NCI-H1930 (cell line): ENCODE results near the gene RSRC1.

ENCODE experiments used
- DNase-seq, 2 experiments: peaks; one replicate each; lab custom pipeline; 2025; lab: John Stamatoyannopoulos, UW

The RSRC1 gene

DNA sequence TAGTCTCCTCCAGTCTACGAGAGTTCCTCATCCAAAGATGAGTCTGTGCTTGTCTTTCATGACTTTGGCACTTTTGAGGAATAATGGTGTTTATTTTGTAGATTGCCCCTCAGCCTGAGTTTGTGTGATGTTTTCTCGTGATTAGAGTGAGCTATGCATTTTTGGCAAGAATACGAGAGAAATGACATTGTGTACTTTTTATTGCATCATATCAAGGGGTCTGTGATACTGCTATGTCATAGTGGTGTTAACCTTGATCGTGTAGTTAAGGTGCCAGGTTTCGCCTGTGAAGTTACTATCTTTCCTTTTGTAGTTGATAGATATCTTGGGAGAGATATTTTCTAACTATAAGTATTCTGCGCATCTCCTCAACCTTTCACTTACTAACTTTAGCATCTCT lies 18.9 kb downstream of the RSRC1 start:
- no peak for DNase-seq

DNA sequence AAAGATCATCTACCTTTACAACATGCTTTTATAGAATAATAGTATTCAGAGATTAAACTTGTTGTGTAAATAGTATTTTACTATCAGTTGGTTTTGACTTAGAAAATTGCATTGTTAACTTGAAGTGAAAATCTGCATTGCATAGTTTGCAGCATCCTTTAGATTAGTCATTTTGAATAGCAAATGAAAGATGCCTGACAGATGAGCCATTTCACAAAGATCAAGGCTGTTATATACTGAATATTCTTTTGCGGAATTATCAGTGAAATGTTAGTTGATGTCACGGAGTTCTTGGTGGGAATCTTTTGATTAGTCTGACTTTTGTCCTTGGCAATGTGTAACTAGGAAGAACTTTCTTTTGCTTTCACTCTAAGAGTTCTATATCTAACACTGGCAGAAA lies 24.5 kb downstream of the RSRC1 start:
- DNase-seq: no peak

- no peak for DNase-seq
Measured at GRCh38 chr3:158140396-158140795, 30.5 kb downstream of the RSRC1 start.

- no peak for DNase-seq
Measured at GRCh38 chr3:158148218-158148617, 38.3 kb downstream of the RSRC1 start.

DNA sequence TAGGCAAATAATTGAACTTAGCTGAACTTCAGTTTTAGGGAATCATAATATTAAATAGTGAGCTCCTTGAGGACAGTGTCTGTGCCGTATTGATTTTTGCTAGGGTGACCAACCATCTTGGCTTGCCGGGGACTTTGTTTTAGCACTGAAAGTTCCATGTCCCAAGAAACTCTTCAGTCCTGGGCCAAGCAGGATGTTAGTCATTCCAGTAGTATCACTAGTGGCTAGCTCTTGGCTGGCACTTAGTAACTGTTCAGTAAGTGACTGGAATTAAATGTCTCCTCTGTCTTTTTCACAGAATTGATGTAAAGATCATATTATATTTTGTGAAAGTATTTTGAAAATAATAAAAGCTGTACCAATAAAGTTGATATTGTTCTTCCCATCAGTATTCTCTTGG lies 42.3 kb downstream of the RSRC1 start:
- DNase-seq: no peak

GRCh38 chr3:158158969-158159368 lies 49.1 kb downstream of the RSRC1 start:
- no peak for DNase-seq

GRCh38 chr3:158159714-158160113 lies 49.8 kb downstream of the RSRC1 start:
- DNase-seq: no peak

GRCh38 chr3:158160958-158161357 lies 51.1 kb downstream of the RSRC1 start:
- no peak for DNase-seq

- DNase-seq: no peak
Measured at GRCh38 chr3:158165141-158165655, 55.3 kb downstream of the RSRC1 start.

- no peak for DNase-seq
Measured at GRCh38 chr3:158165730-158166129, 55.8 kb downstream of the RSRC1 start.

DNA sequence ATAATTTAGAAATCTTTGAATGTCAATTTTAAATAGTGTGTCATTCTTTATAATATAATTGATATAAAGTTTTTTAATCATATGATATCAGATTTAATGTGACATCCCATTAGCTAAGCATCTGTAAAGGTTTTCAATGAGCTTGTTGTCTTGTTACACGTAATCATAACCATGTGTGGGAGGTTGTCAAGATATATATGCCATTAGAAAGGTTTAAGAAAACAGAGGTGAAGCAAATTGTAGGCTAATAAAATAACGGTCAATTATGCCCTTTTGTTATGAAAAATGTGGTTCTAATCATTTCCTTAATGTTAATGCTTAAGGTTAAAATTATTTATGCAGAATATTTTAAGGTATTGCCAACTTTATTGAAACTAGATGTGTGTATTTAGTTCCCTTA lies 56.3 kb downstream of the RSRC1 start:
- DNase-seq: no peak

GRCh38 chr3:158167737-158168557 lies 58.1 kb downstream of the RSRC1 start:
- no peak for DNase-seq

GRCh38 chr3:158169091-158169491 lies 59.2 kb downstream of the RSRC1 start:
- DNase-seq: no peak

GRCh38 chr3:158181096-158181495 lies 71.2 kb downstream of the RSRC1 start:
- no peak for DNase-seq

- no peak for DNase-seq
Measured at GRCh38 chr3:158185711-158186110, 75.8 kb downstream of the RSRC1 start.

GRCh38 chr3:158200955-158201354 lies 91.1 kb downstream of the RSRC1 start:
- DNase-seq: no peak

GRCh38 chr3:158205324-158205723 lies 95.4 kb downstream of the RSRC1 start:
- DNase-seq: no peak

- no peak for DNase-seq
Measured at GRCh38 chr3:158205994-158206393, 96.1 kb downstream of the RSRC1 start.

- no peak for DNase-seq
Measured at GRCh38 chr3:158210067-158210466, 100.2 kb downstream of the RSRC1 start.

DNA sequence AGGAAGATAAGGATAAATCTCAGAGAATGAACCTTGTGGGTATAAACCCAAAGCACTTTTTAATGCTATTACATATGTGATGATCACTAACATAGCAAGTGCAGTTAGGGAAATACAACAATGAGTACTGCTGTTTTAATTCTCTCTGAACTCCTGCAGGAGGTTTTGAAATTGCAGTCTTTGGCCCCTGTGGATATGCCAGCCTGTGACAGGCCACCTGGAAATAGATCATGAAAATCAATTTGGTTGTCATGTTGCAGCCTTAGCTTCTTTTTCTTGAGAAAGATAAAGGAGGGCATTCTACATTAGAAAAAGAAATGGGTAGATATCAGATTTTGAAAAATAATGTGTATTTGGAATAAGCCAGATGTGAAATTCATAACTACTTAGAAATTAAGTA lies 103.6 kb downstream of the RSRC1 start:
- no peak for DNase-seq

DNA sequence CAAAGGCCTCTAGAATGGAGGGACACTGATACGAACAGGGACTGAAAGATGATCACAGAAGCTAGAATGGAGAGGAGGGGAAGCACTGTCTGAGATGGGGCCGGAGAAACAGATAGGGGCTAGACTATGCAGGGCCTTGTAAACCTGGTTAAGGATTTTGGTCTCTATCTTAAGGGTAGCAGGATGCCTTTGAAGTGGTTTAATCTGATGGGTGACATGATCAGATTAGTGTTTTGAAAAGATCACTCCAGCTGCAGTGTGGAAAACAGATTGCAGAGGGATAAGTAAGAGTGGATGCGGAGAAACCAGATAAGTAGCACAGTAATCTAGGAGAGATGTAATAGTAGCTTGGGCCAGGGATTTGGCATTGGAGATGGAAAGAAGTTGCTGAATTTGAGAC lies 108.1 kb downstream of the RSRC1 start:
- DNase-seq: no peak

DNA sequence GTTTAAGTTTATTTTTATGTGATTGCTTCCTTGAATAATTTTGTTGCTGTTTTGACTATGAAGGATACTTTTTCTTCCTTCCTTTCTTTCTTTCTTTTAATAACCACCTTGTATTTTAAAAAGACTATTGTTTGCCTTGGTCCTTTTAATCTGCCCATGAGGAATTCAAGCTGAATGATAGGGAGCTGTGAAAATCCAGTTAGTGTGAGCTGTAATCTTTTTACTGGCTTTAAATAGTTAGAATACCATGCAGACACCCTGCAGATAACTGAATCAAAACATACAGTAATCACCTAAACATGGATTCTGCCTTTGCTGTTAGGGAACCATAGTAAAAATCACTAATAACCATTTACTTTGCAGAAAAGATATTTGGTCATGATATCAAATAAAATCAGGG lies 110.7 kb downstream of the RSRC1 start:
- no peak for DNase-seq

DNA sequence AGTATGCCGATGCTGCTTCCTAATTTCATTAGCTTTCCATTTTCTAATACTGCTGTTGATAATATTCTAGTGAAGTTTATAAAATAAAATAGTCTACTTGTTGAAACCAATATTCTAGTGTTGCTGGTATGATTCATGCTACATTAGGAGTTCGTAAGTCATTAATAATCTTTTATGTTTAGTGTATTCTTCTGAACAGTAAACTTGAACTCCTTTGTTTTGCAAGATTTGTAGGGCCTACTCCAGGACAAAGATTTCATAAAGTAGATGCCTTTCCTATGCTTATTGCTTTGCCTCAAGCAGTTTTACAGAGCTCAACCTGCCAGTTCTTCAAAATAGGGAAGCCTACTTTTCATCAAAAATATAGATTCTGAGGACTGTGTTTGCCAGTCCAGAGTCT lies 111.5 kb downstream of the RSRC1 start:
- no peak for DNase-seq

DNA sequence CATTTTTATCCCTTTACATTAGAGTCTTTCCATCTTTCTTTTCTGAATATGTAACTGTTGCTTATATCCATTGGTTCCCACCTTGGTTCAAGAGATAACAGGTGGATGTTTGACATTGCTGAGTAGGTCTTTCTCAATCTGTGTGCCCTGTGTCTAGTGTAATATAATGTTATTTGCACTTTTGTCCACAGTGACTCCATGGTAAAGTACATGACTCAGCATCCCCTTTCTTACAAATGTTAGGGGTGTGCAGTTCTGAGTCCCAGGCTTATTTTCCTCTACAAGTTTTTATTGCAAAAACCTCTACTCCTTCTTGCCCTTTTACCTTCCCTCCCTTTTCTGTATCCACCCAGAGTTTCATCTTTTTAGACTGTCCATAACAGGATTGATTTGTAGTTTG lies 116.5 kb downstream of the RSRC1 start:
- DNase-seq: no peak
